T-cell (primary cell): ENCODE results near the gene PTPRB. TPM values are rescaled to one million over a fixed set of nuclear protein-coding genes. Genes with fewer than 3 reads are reported as not detected.
A peak's percentile ranks its signal among the peaks of the same experiment; 100 is the strongest.

Source experiments
- ATAC-seq, 4 experiments: fragments of 200-7000 bp in 3 of 4; fragments of 150-1000 bp in 1 of 4; cut with Tn5 transposase; replicated peaks in 1 of 4; 1 replicate in 3 of 4; 2 replicates in 1 of 4; pipeline ENCODE4 v1.10.0; 2021; ENCODE audit warnings: moderate library complexity in 3 of 4, mild to moderate bottlenecking in 2 of 4, moderate number of reproducible peaks in 1 of 4
- CTCF ChIA-PET, 2 donors: fragments of 300-600 bp; sonication (Branson Sonifier 250); formaldehyde crosslinking; loops; one replicate each; lab custom pipeline; 2022; ENCODE audit warnings: antibody characterized with exemption in 2 of 2; lab: Charles Lee
- POLR2A ChIA-PET, 2 donors: fragments of 300-600 bp; sonication (Branson Sonifier 250); formaldehyde crosslinking; loops; one replicate each; lab custom pipeline; 2022; ENCODE audit warnings: antibody characterized with exemption in 2 of 2; lab: Charles Lee
- DNase-seq, 35 experiments: peaks; one replicate each; pipeline versions ENCODE4 v3.0.0 to v3.0.0-alpha.2; 2013 to 2023
- H3K27ac ChIP-seq: one replicate; pipeline ENCODE4 v1.5.1; 2013; ENCODE audit warnings: low read length
- H3K27me3 ChIP-seq, 2 experiments: replicated peaks in 1 of 2; 1 replicate in 1 of 2; 2 replicates in 1 of 2; pipeline versions ENCODE4 v1.6.1 to v1.7.0; 2013; ENCODE audit warnings: low read length in 1 of 2, mixed read lengths in 1 of 2; ENCODE audit not compliant: control insufficient read depth in 2 of 2, insufficient read depth in 2 of 2; ENCODE audit errors: extremely low read depth in 1 of 2
- H3K36me3 ChIP-seq, 2 donors: 1 replicate in 1 of 2; 2 replicates in 1 of 2; pipeline versions ENCODE4 v1.6.1 to v1.7.0; 2013; ENCODE audit warnings: low read length in 1 of 2; ENCODE audit not compliant: control insufficient read depth in 2 of 2, insufficient read depth in 1 of 2; ENCODE audit errors: extremely low read depth in 1 of 2
- H3K4me1 ChIP-seq, 2 experiments: 1 replicate in 1 of 2; 2 replicates in 1 of 2; pipeline versions ENCODE4 v1.6.1 to v1.7.0; 2013; ENCODE audit warnings: low read length in 2 of 2, mixed read lengths in 1 of 2; ENCODE audit not compliant: insufficient read depth in 2 of 2, control insufficient read depth in 1 of 2; ENCODE audit errors: extremely low read depth in 1 of 2
- H3K4me3 ChIP-seq, 2 donors: 1 replicate in 1 of 2; 2 replicates in 1 of 2; pipeline versions ENCODE4 v1.5.1 to v1.7.0; 2013; ENCODE audit warnings: mild to moderate bottlenecking in 2 of 2, low read length in 1 of 2, moderate library complexity in 1 of 2; ENCODE audit not compliant: control insufficient read depth in 1 of 2; ENCODE audit errors: extremely low read depth in 1 of 2
- H3K9me3 ChIP-seq: 2 replicates; pipeline ENCODE4 v1.7.0; 2013
- H3K27ac Mint-ChIP-seq, 2 donors: one replicate each; pipeline ENCODE4 v1.8.0; 2020 to 2021; ENCODE audit warnings: mild to moderate bottlenecking in 2 of 2, mixed read lengths in 2 of 2
- H3K27me3 Mint-ChIP-seq, 2 donors: one replicate each; pipeline ENCODE4 v1.8.0; 2021 to 2022; ENCODE audit warnings: mixed read lengths in 2 of 2
- H3K36me3 Mint-ChIP-seq: one replicate; pipeline ENCODE4 v1.8.0; 2021; ENCODE audit warnings: mixed read lengths
- H3K4me1 Mint-ChIP-seq, 3 donors: one replicate each; pipeline ENCODE4 v1.8.0; 2020 to 2022; ENCODE audit warnings: mixed read lengths in 3 of 3, mild to moderate bottlenecking in 1 of 3
- H3K4me3 Mint-ChIP-seq, 3 donors: one replicate each; pipeline ENCODE4 v1.8.0; 2020 to 2022; ENCODE audit warnings: mild to moderate bottlenecking in 3 of 3, mixed read lengths in 3 of 3, moderate library complexity in 3 of 3
- H3K9me3 Mint-ChIP-seq, 3 donors: one replicate each; pipeline ENCODE4 v1.8.0; 2020 to 2022; ENCODE audit warnings: mixed read lengths in 3 of 3
- WGBS: methylation state at CpG from one replicate; pipeline ENCODE4 v1.1.5; 2013; ENCODE audit warnings: missing lambda C conversion rate; ENCODE audit not compliant: insufficient coverage; 5-methylcytosine and 5-hydroxymethylcytosine counted together
- total RNA-seq, 35 experiments: library from RNA in 6 of 35; stranded (reverse) in 6 of 35; fragments of 120-200 nt in 1 of 35; gene quantifications; one replicate each; pipeline versions ENCODE4 v1.2.1 to v1.2.4 and lab custom pipeline; 2013 to 2026

PTPRB gene
- total RNA-seq, 5 donors from 2014 or later (not counting 1 experiment from before 2014, with no cell fraction given) = 0.06 to 0.30 (median 0.16) TPM; not detected in 1

- ChIA-PET POLR2A (no interaction called here), CTCF (interaction anchor here in 1 of 2 donors (0.7 kb wide), 1 partner anchor 913 kb away, joined by 7 read pairs; no protein-coding TSS in a partner anchor)
- H3K36me3 ChIP-seq = no peaks in the 10 kb centered on the region
- H3K9me3 Mint-ChIP-seq = no peaks in the 10 kb centered on the region
- DNase-seq = no peak
- ATAC-seq = no peak
- H3K27ac ChIP-seq = no peak overlapping the region
- no peak overlapping the region for H3K27ac Mint-ChIP-seq
- H3K4me1 ChIP-seq = no peaks in the 10 kb centered on the region
- no peak overlapping the region for H3K4me3 Mint-ChIP-seq
- 88% methylated on average over 3 of the region's 5 CpGs for WGBS
- no peaks in the 10 kb centered on the region for H3K27me3 ChIP-seq
- peaks cover 2 to 11% of the 10 kb centered on the region in 2 donors for H3K27me3 Mint-ChIP-seq
- no peaks in the 10 kb centered on the region for H3K36me3 Mint-ChIP-seq
- no peaks in the 10 kb centered on the region for H3K4me1 Mint-ChIP-seq
- H3K9me3 ChIP-seq = no peaks in the 10 kb centered on the region
- H3K4me3 ChIP-seq = no peak overlapping the region
Measured at GRCh38 chr12:70559390-70559789, 77.8 kb downstream of the PTPRB start.

GRCh38 chr12:70557583-70558191 lies 79.5 kb downstream of the PTPRB start:
- no peaks in the 10 kb centered on the region for H3K36me3 Mint-ChIP-seq
- peaks cover 2 to 7% of the 10 kb centered on the region in 2 donors for H3K27me3 Mint-ChIP-seq
- H3K27ac Mint-ChIP-seq = no peak overlapping the region
- no peaks in the 10 kb centered on the region for H3K9me3 Mint-ChIP-seq
- POLR2A ChIA-PET = interaction anchor here in 1 of 2 donors (0.7 kb wide), 1 partner anchor 1926 kb away, joined by 3 read pairs; no protein-coding TSS in a partner anchor
- H3K4me1 Mint-ChIP-seq = no peaks in the 10 kb centered on the region
- H3K9me3 ChIP-seq = no peaks in the 10 kb centered on the region
- H3K4me3 Mint-ChIP-seq = no peak overlapping the region
- no peak overlapping the region for H3K4me3 ChIP-seq
- DNase-seq (no peak), ATAC-seq (peak in 1 of 4 experiments; percentile 30)
- 77% methylated on average over 3 of the region's 4 CpGs for WGBS
- CTCF ChIA-PET = interaction anchor here in 1 of 2 donors (1.4 kb wide), 1 partner anchor 24 kb away, joined by 3 read pairs; no protein-coding TSS in a partner anchor
- H3K36me3 ChIP-seq = no peaks in the 10 kb centered on the region
- H3K4me1 ChIP-seq = no peaks in the 10 kb centered on the region
- H3K27ac ChIP-seq = no peak overlapping the region
- H3K27me3 ChIP-seq = no peaks in the 10 kb centered on the region

GRCh38 chr12:70556179-70556869 lies 80.9 kb downstream of the PTPRB start:
- H3K4me3 Mint-ChIP-seq = no peak overlapping the region
- WGBS = no CpG with 5 or more reads among the region's 5 CpGs

GRCh38 chr12:70555081-70555480 lies 82.1 kb downstream of the PTPRB start:
- ChIA-PET CTCF (interaction anchor here in 1 of 2 donors (0.6 kb wide), 1 partner anchor 17 kb away, joined by 5 read pairs; no protein-coding TSS in a partner anchor), POLR2A (interaction anchor here in 1 of 2 donors (0.6 kb wide), 1 partner anchor 33 kb away, joined by 9 read pairs; no protein-coding TSS in a partner anchor)
- H3K27me3 ChIP-seq = peaks cover 0 to 2% of the 10 kb centered on the region in 2 experiments
- no peaks in the 10 kb centered on the region for H3K4me1 ChIP-seq
- Mint-ChIP-seq H3K4me3 (no peak overlapping the region), H3K36me3 (no peaks in the 10 kb centered on the region), H3K4me1 (no peaks in the 10 kb centered on the region), H3K9me3 (no peaks in the 10 kb centered on the region), H3K27ac (no peak overlapping the region), H3K27me3 (peaks cover 6 to 7% of the 10 kb centered on the region in 2 donors)
- no CpG with 5 or more reads among the region's 3 CpGs for WGBS
- no peak overlapping the region for H3K4me3 ChIP-seq
- no peaks in the 10 kb centered on the region for H3K36me3 ChIP-seq
- DNase-seq = no peak
- H3K9me3 ChIP-seq = no peaks in the 10 kb centered on the region
- no peak overlapping the region for H3K27ac ChIP-seq
- ATAC-seq = no peak

More at GRCh38 chr12:70556179-70556869, 80.9 kb downstream of the PTPRB start:
- Mint-ChIP-seq H3K4me1 (no peaks in the 10 kb centered on the region), H3K36me3 (no peaks in the 10 kb centered on the region), H3K27ac (no peak overlapping the region), H3K9me3 (no peaks in the 10 kb centered on the region), H3K27me3 (peaks cover 3 to 7% of the 10 kb centered on the region in 2 donors)
- Histone ChIP-seq H3K9me3 (no peaks in the 10 kb centered on the region), H3K27me3 (no peaks in the 10 kb centered on the region), H3K4me1 (no peaks in the 10 kb centered on the region), H3K4me3 (no peak overlapping the region), H3K36me3 (no peaks in the 10 kb centered on the region), H3K27ac (no peak overlapping the region)
- no peak for ATAC-seq
- no peak for DNase-seq
- ChIA-PET CTCF (interaction anchor here in 1 of 2 donors (1.4 kb wide), 1 partner anchor 25 kb away, joined by 3 read pairs; no protein-coding TSS in a partner anchor), POLR2A (no interaction called here)

GRCh38 chr12:70553391-70553859 lies 83.8 kb downstream of the PTPRB start:
- no CpG with 5 or more reads among the region's 2 CpGs for WGBS
- no peak overlapping the region for H3K4me3 Mint-ChIP-seq
- no peaks in the 10 kb centered on the region for H3K36me3 Mint-ChIP-seq
- Histone ChIP-seq H3K27me3 (peaks cover 0 to 4% of the 10 kb centered on the region in 2 experiments), H3K27ac (no peak overlapping the region), H3K9me3 (no peaks in the 10 kb centered on the region), H3K36me3 (no peaks in the 10 kb centered on the region), H3K4me1 (no peaks in the 10 kb centered on the region), H3K4me3 (no peak overlapping the region)
- no peaks in the 10 kb centered on the region for H3K9me3 Mint-ChIP-seq
- CTCF ChIA-PET = interaction anchor here in 1 of 2 donors (1.0 kb wide), 1 partner anchor 676 kb away, joined by 4 read pairs; no protein-coding TSS in a partner anchor
- no peak overlapping the region for H3K27ac Mint-ChIP-seq
- peaks cover 6 to 13% of the 10 kb centered on the region in 2 donors for H3K27me3 Mint-ChIP-seq
- POLR2A ChIA-PET = interaction anchor here in 1 of 2 donors (0.6 kb wide), 1 partner anchor 382 kb away, joined by 5 read pairs; no protein-coding TSS in a partner anchor
- ATAC-seq (no peak), DNase-seq (no peak)
- H3K4me1 Mint-ChIP-seq = no peaks in the 10 kb centered on the region

GRCh38 chr12:70551731-70552130 lies 85.5 kb downstream of the PTPRB start:
- Histone ChIP-seq H3K36me3 (no peaks in the 10 kb centered on the region), H3K4me1 (no peaks in the 10 kb centered on the region), H3K9me3 (no peaks in the 10 kb centered on the region), H3K4me3 (no peak overlapping the region), H3K27ac (no peak overlapping the region), H3K27me3 (peaks cover 0 to 4% of the 10 kb centered on the region in 2 experiments)
- H3K27ac Mint-ChIP-seq = no peak overlapping the region
- H3K36me3 Mint-ChIP-seq = no peaks in the 10 kb centered on the region
- H3K4me3 Mint-ChIP-seq = no peak overlapping the region
- POLR2A ChIA-PET = no interaction called here
- no peak for ATAC-seq
- H3K9me3 Mint-ChIP-seq = no peaks in the 10 kb centered on the region
- CTCF ChIA-PET = interaction anchor here in 1 of 2 donors (0.6 kb wide), 1 partner anchor 21 kb away, joined by 6 read pairs; no protein-coding TSS in a partner anchor
- peaks cover 6 to 16% of the 10 kb centered on the region in 2 donors for H3K27me3 Mint-ChIP-seq
- WGBS = 100% methylated on average over 1 of the region's 2 CpGs
- no peaks in the 10 kb centered on the region for H3K4me1 Mint-ChIP-seq
- DNase-seq = no peak
